ENCODE data around the gene STX8. TPM values are rescaled to one million over a fixed set of nuclear protein-coding genes. Genes with fewer than 3 reads are reported as not detected.

Gene STX8
- total and polyA plus RNA-seq, 9 of the 15 experiments (the other 6 are each of a cell fraction or from before 2014, with no cell fraction given): 14.6 to 42.5 (median 22.1) TPM

GRCh38 chr17:9389111-9389527 lies 186.5 kb downstream of the STX8 start:
- in situ Hi-C loops (cut with MboI) (no loop called here), intact Hi-C loops (cut with micrococcal nuclease) (no loop called here)
- Histone ChIP-seq H3K4me3 (no peak overlapping the region), H4K20me1 (replicated peaks; ENCODE audit: control insufficient read depth, insufficient read depth, low read length) (no peaks in the 10 kb centered on the region), H3K4me2 (ENCODE audit: insufficient read depth, low read length) (no peak overlapping the region), H3K9me3 (replicated peaks; ENCODE audit: control insufficient read depth, insufficient read depth, low read depth, low read length) (no peaks in the 10 kb centered on the region; the same call in 1 of the 2 replicates), H3K27me3 (ENCODE audit: control insufficient read depth in 2 of 2, insufficient read depth in 2 of 2, low read length in 2 of 2) (no peaks in the 10 kb centered on the region), H2AFZ (ENCODE audit: low read depth, low read length) (no peak overlapping the region), H3K79me2 (ENCODE audit: control insufficient read depth, insufficient read depth, low read length) (no peaks in the 10 kb centered on the region), H3K4me1 (replicated peaks in 1 of 2; ENCODE audit: control insufficient read depth in 2 of 2, insufficient read depth in 2 of 2, low read length in 2 of 2) (no peaks in the 10 kb centered on the region), H3K9me1 (ENCODE audit: control insufficient read depth, insufficient read depth, low read length) (no peaks in the 10 kb centered on the region), H3K9ac (ENCODE audit: insufficient read depth in 1 of 2, low read depth in 2 of 2, low read length in 2 of 2) (no peak overlapping the region), H3K36me3 (ENCODE audit: control insufficient read depth, insufficient read depth, low read length) (no peaks in the 10 kb centered on the region), H3K27ac (ENCODE audit: extremely low read depth, low read depth, low read length) (no peak overlapping the region)
- WGBS (ENCODE audit: insufficient coverage, low coverage, missing lambda C conversion rate): 0% methylated on average over 3 of the region's 3 CpGs
- ChIA-PET POLR2A (no interaction called here), CTCF (ENCODE audit: low intra/inter-chr PET ratio) (no interaction called here)
- DNase-seq (ENCODE audit: extremely low read depth in 1 of 4, low spot score in 3 of 4) (no peak), FAIRE-seq (no peak), ATAC-seq (no peak)
- no TSS peak for BruUV-seq (replicated peaks)
- TF ChIP-seq TBP (optimal IDR thresholded peaks at IDR 0.05; ENCODE audit: low read depth, low read length) (no peak), HOMEZ (CRISPR knock-in tag; IDR thresholded peaks at IDR 0.05) (no peak), BRF1 (IDR thresholded peaks at IDR 0.05; ENCODE audit: borderline replicate concordance, extremely low read depth, insufficient read length) (no peak), YY1 (IDR thresholded peaks at IDR 0.05; ENCODE audit: borderline replicate concordance in 1 of 3, control insufficient read depth in 1 of 3, extremely low read depth in 1 of 3, insufficient read depth in 3 of 3, insufficient read length in 1 of 3, insufficient replicate concordance in 2 of 3, low read depth in 1 of 3, low read length in 2 of 3) (no peak), LEF1 (IDR thresholded peaks at IDR 0.05) (no peak), DMBX1 (CRISPR knock-in tag; IDR thresholded peaks at IDR 0.05; ENCODE audit: borderline replicate concordance) (no peak), RBFOX2 (IDR thresholded peaks at IDR 0.05; ENCODE audit: low read depth, low read length) (no peak), NELFE (IDR thresholded peaks at IDR 0.05; ENCODE audit: insufficient read depth, insufficient read length) (no peak), HINFP (tag; conservative IDR thresholded peaks at IDR 0.05; ENCODE audit: low read depth) (no peak), E2F6 (IDR thresholded peaks at IDR 0.05; ENCODE audit: borderline replicate concordance in 1 of 2, extremely low read depth in 1 of 2, insufficient read depth in 1 of 2, insufficient read length in 1 of 2, low read depth in 1 of 2, low read length in 1 of 2, poor library complexity in 1 of 2, severe bottlenecking in 1 of 2) (no peak), ZNF778 (CRISPR knock-in tag; IDR thresholded peaks at IDR 0.05) (no peak), FOXJ2 (tag; IDR thresholded peaks at IDR 0.05) (no peak)
